Astrocyte (in vitro differentiated cells and primary cell): Measurements from ENCODE around the gene RPL14. TPM values are rescaled to one million over a fixed set of nuclear protein-coding genes. Genes with fewer than 3 reads are reported as not detected.
"Not testable (repeated sequence)": the region's sequence is repeated elsewhere in the genome, so short reads cannot be mapped to it uniquely, and the experiment has no call there.

ENCODE experiments used
- DNase-seq: peaks from one replicate; pipeline ENCODE4 v3.0.0-alpha.2; 2010; ENCODE audit warnings: low read depth
- FAIRE-seq: peaks from 2 replicates; lab custom pipeline; 2011; peaks lifted over from hg19 to GRCh38; lab: Jason Lieb, UNC
- H2AFZ ChIP-seq: 2 replicates; pipeline ENCODE4 v1.6.0; 2012; ENCODE audit warnings: low read depth, low read length, inconsistent platforms
- H3K27ac ChIP-seq: 2 replicates; pipeline ENCODE4 v1.5.1; 2011; ENCODE audit warnings: low read depth, low read length, inconsistent platforms
- H3K27me3 ChIP-seq: 2 replicates; pipeline ENCODE4 v1.6.0; 2011; ENCODE audit warnings: low read length, inconsistent platforms; ENCODE audit not compliant: insufficient read depth
- H3K36me3 ChIP-seq: 2 replicates; pipeline ENCODE4 v1.5.1; 2011; ENCODE audit warnings: low read length, inconsistent platforms; ENCODE audit not compliant: insufficient read depth
- H3K4me1 ChIP-seq: 2 replicates; pipeline ENCODE4 v1.5.1; 2011; ENCODE audit warnings: low read length, inconsistent platforms; ENCODE audit not compliant: insufficient read depth
- H3K4me2 ChIP-seq: 2 replicates; pipeline ENCODE4 v1.6.0; 2012; ENCODE audit warnings: low read length, inconsistent platforms
- H3K4me3 ChIP-seq: 2 replicates; pipeline ENCODE4 v1.5.1; 2011; ENCODE audit warnings: low read depth, mild to moderate bottlenecking, low read length, inconsistent platforms; ENCODE audit not compliant: insufficient read depth
- H3K79me2 ChIP-seq: 2 replicates; pipeline ENCODE4 v1.6.0; 2012; ENCODE audit warnings: mild to moderate bottlenecking, low read length, inconsistent platforms; ENCODE audit not compliant: insufficient read depth
- H3K9ac ChIP-seq: 2 replicates; pipeline ENCODE4 v1.6.0; 2012; ENCODE audit warnings: mild to moderate bottlenecking, low read length, inconsistent platforms
- H3K9me3 ChIP-seq: 2 replicates; pipeline ENCODE4 v1.5.1; 2012; ENCODE audit warnings: low read depth, mild to moderate bottlenecking, low read length, inconsistent platforms; ENCODE audit not compliant: insufficient read depth
- H4K20me1 ChIP-seq: 2 replicates; pipeline ENCODE4 v1.6.0; 2012; ENCODE audit warnings: low read length, inconsistent platforms; ENCODE audit not compliant: insufficient read depth
- H3K27ac Mint-ChIP-seq: one replicate; pipeline ENCODE4 v1.8.0; 2021; ENCODE audit warnings: mild to moderate bottlenecking, mixed read lengths; ENCODE audit not compliant: unreplicated experiment
- H3K27me3 Mint-ChIP-seq: one replicate; pipeline ENCODE4 v1.8.0; 2021; ENCODE audit warnings: low read depth, mixed read lengths; ENCODE audit not compliant: unreplicated experiment
- H3K36me3 Mint-ChIP-seq: one replicate; pipeline ENCODE4 v1.8.0; 2021; ENCODE audit warnings: low read depth, mixed read lengths; ENCODE audit not compliant: unreplicated experiment
- H3K4me1 Mint-ChIP-seq: one replicate; pipeline ENCODE4 v1.8.0; 2021; ENCODE audit warnings: low read depth, mixed read lengths; ENCODE audit not compliant: unreplicated experiment
- H3K4me3 Mint-ChIP-seq: one replicate; pipeline ENCODE4 v1.8.0; 2021; ENCODE audit warnings: mild to moderate bottlenecking, moderate library complexity, mixed read lengths; ENCODE audit not compliant: unreplicated experiment
- H3K9me3 Mint-ChIP-seq: one replicate; pipeline ENCODE4 v1.8.0; 2021; ENCODE audit warnings: mild to moderate bottlenecking, mixed read lengths; ENCODE audit not compliant: unreplicated experiment
- CTCF ChIP-seq: IDR thresholded peaks from 2 replicates; pipeline ENCODE4 v1.5.1; 2011; ENCODE audit warnings: low read depth, mild to moderate bottlenecking, inconsistent platforms, low read length, moderate library complexity; ENCODE audit not compliant: insufficient read depth
- EZH2 ChIP-seq: IDR thresholded peaks from 2 replicates; pipeline ENCODE4 v1.6.1; 2012; ENCODE audit warnings: mild to moderate bottlenecking, low read length, inconsistent platforms; ENCODE audit not compliant: insufficient read depth
- total RNA-seq: library from RNA; stranded (reverse); gene quantifications from 2 replicates; pipeline ENCODE4 v1.2.1, GENCODE V29; 2021

The RPL14 gene
- total RNA-seq, 1 donor from 2014 or later = 1,706 TPM

- Mint-ChIP-seq H3K27ac (peak overlapping the region; percentile 5), H3K4me3 (peak overlapping the region; percentile 56), H3K27me3 (no peaks in the 10 kb centered on the region), H3K9me3 (no peaks in the 10 kb centered on the region), H3K4me1 (peaks cover 17% of the 10 kb centered on the region), H3K36me3 (peaks cover 25% of the 10 kb centered on the region)
- Histone ChIP-seq H3K4me1 (peaks cover 5% of the 10 kb centered on the region), H3K9ac (no peak overlapping the region), H3K79me2 (peaks cover 40% of the 10 kb centered on the region), H2AFZ (no peak overlapping the region), H3K4me2 (no peak overlapping the region), H4K20me1 (peaks cover 65% of the 10 kb centered on the region), H3K4me3 (no peak overlapping the region), H3K27ac (no peak overlapping the region), H3K27me3 (no peaks in the 10 kb centered on the region), H3K9me3 (no peaks in the 10 kb centered on the region), H3K36me3 (peaks cover 55% of the 10 kb centered on the region)
- FAIRE-seq = no peak
- DNase-seq = no peak
- TF ChIP-seq EZH2 (no peak), CTCF (no peak)
Measured at GRCh38 chr3:40461161-40461560, 4.0 kb downstream of the RPL14 start.

GRCh38 chr3:40462838-40463237, 5.7 kb downstream of the RPL14 start:
- not testable (repeated sequence) for H3K27ac Mint-ChIP-seq

GRCh38 chr3:40463579-40463978, 6.4 kb downstream of the RPL14 start:
- Histone ChIP-seq H3K4me1 (peaks cover 3% of the 10 kb centered on the region), H3K27me3 (no peaks in the 10 kb centered on the region), H3K4me2 (no peak overlapping the region), H3K9ac (no peak overlapping the region), H3K36me3 (peaks cover 48% of the 10 kb centered on the region), H4K20me1 (peaks cover 56% of the 10 kb centered on the region), H3K4me3 (no peak overlapping the region), H2AFZ (no peak overlapping the region), H3K27ac (no peak overlapping the region), H3K9me3 (no peaks in the 10 kb centered on the region), H3K79me2 (peaks cover 24% of the 10 kb centered on the region)
- no peak overlapping the region for H3K4me3 Mint-ChIP-seq
- no peaks in the 10 kb centered on the region for H3K9me3 Mint-ChIP-seq
- no peaks in the 10 kb centered on the region for H3K27me3 Mint-ChIP-seq
- H3K4me1 Mint-ChIP-seq = peaks cover 15% of the 10 kb centered on the region
- DNase-seq = no peak
- no peak for TF ChIP-seq EZH2
- no peak for TF ChIP-seq CTCF
- peaks cover 23% of the 10 kb centered on the region for H3K36me3 Mint-ChIP-seq
- no peak for FAIRE-seq
- H3K27ac Mint-ChIP-seq = no peak overlapping the region

More at GRCh38 chr3:40462838-40463237, 5.7 kb downstream of the RPL14 start:
- not testable (repeated sequence) for H3K27me3 ChIP-seq, H3K9me3 ChIP-seq, H3K27me3 Mint-ChIP-seq, DNase-seq, H3K4me3 ChIP-seq, H3K27ac ChIP-seq, H3K9me3 Mint-ChIP-seq, H3K4me3 Mint-ChIP-seq, H2AFZ ChIP-seq, H3K4me2 ChIP-seq, FAIRE-seq, H3K9ac ChIP-seq, H3K4me1 ChIP-seq
- Histone ChIP-seq H3K79me2 (peaks cover 32% of the 10 kb centered on the region), H4K20me1 (peaks cover 63% of the 10 kb centered on the region), H3K36me3 (peaks cover 55% of the 10 kb centered on the region)
- Mint-ChIP-seq H3K4me1 (peaks cover 17% of the 10 kb centered on the region), H3K36me3 (peaks cover 28% of the 10 kb centered on the region)
